ENCODE results near the gene HRG.
"Not testable (repeated sequence)": the region's sequence is repeated elsewhere in the genome, so short reads cannot be mapped to it uniquely, and the experiment has no call there.

The HRG gene

DNA sequence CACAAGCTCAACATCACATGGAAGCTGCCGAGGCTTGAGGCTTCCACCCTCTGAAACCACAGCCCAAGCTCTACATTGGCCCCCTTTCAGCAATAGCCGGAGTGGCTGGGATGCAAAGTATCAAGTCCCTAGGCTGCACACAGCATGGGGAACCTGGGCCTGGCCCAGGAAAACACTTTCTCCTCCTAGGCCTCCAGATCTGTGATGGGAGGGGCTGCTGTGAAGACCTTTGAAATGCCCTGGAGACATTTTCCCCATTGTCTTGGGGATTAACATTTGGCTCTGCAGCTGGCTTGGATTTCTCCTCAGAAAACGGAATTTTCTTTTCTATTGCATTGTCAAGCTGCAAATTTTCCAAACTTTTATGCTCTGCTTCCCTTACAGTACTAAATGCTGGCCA lies 18.2 kb downstream of the HRG start:
- no peak for DNase-seq

DNA sequence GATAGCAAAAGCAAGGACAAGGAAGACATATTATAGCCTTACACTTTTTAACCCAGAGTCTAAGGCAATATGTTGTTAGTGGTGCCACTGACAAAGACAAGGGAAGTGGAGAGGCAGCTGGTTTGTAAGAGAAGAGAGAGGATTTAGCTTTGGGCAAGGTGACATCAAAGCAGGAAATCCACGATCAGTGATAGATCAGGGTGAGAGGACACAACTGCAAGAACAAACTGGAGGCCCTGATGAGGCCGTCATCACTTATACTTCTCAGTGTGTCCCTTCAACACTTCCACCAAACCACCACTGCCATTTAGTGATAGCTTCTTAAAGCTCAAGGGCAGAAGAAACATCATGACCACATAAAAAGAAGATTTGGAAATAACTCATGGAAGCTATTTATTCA lies 20.7 kb downstream of the HRG start:
- not testable (repeated sequence) for DNase-seq

DNA sequence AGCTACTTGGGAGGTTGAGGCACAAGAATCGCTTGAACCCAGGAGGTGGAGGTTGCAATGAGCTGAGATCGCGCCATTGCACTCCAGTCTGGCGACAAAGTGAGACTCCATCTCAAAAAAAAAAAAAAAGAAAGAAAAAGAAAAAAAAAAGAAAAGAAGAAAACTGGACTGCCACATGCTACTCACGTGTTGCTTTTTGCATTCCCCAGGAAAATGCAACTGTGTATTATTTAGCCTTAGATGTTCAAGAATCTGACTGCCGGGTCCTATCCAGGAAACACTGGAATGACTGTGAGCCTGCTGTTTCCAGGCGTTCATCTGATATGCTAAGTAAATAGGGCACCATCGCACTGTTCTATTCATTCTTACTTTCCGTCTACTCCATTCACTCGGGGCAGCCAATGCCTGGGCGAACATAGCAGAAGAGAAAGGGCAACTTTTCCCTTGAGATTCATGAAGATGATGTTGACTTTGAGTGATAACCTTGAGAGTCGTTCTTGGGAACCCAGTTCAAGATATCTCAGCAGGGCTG lies 21.4 kb downstream of the HRG start:
- DNase-seq = no peak

DNA sequence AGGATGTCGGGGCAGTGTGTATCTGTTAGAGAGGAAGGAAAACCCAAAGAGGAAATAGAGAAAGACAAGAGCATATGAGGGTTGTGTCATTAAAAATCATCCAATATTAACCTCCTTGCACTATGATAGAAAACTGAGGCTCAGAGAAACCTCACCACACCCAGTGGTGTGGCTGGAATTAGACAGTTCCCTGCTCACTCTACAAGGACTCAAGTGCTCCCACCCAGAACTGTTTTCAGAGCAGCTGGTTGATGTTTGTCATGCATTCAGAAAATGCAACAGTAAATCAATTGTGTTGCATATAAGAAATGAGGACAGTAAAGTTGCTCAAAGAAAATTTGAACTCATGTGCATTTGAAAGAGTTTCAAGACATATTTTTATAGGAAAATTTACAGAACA lies 24.5 kb downstream of the HRG start:
- DNase-seq = not testable (repeated sequence)

GRCh38 chr3:186691676-186692075 lies 25.9 kb downstream of the HRG start:
- no peak for DNase-seq

GRCh38 chr3:186693843-186694242 lies 28.0 kb downstream of the HRG start:
- DNase-seq = no peak

GRCh38 chr3:186694288-186695032 lies 28.6 kb downstream of the HRG start:
- no peak for DNase-seq

- DNase-seq = no peak
Observed at GRCh38 chr3:186696522-186696921, 30.7 kb downstream of the HRG start.

- DNase-seq = no peak
Observed at GRCh38 chr3:186697510-186697909, 31.7 kb downstream of the HRG start.

GRCh38 chr3:186700267-186700666 lies 34.5 kb downstream of the HRG start:
- DNase-seq = no peak

GRCh38 chr3:186702451-186702850 lies 36.6 kb downstream of the HRG start:
- DNase-seq = not testable (repeated sequence)

GRCh38 chr3:186705882-186706780 lies 40.3 kb downstream of the HRG start:
- no peak for DNase-seq

GRCh38 chr3:186708983-186709679 lies 43.3 kb downstream of the HRG start:
- DNase-seq = no peak

GRCh38 chr3:186710694-186711093 lies 44.9 kb downstream of the HRG start:
- not testable (repeated sequence) for DNase-seq

- DNase-seq = no peak
Observed at GRCh38 chr3:186713499-186713898, 47.7 kb downstream of the HRG start.

- DNase-seq = no peak
Observed at GRCh38 chr3:186717039-186717457, 51.2 kb downstream of the HRG start, which contains the start of gene KNG1. Gene KNG1 (plus strand): TSS chr3:186717359. CDS start chr3:186717543, 184 bp downstream.

DNA sequence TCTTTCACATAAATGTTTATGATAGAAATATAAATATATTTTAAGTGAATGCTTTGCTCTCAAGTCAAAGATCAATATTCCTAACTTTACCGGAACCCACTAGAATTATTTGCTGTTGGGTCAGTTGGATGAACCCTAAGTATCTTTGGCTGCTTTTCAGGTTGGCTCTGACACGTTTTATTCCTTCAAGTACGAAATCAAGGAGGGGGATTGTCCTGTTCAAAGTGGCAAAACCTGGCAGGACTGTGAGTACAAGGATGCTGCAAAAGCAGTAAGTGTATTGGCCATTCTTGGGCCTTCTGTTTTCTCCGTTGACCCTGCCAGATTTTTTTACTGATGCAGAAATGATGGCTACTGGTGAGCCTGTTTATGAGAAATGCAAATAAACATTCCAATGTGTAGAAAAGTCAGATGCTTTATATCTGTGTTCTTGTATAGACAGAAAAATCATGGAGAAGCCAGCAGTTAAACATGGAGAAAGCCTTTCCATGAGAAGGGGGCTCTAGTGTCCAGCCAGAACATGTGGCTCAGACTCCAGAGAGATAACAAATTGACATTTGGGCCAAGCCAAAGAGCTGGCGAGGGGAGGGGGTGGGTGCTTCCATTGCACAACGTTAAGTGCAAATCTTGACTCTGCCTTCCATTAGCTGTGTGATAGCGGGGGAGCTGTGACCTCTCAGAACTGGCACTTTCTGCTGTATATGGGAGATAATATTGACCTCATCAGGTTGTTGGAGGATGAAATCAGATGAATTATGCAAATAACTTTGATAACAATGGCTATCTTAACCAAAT lies 54.3 kb downstream of the HRG start:
- no peak for DNase-seq

- DNase-seq = no peak
Observed at GRCh38 chr3:186722457-186722856, 56.6 kb downstream of the HRG start.

DNA sequence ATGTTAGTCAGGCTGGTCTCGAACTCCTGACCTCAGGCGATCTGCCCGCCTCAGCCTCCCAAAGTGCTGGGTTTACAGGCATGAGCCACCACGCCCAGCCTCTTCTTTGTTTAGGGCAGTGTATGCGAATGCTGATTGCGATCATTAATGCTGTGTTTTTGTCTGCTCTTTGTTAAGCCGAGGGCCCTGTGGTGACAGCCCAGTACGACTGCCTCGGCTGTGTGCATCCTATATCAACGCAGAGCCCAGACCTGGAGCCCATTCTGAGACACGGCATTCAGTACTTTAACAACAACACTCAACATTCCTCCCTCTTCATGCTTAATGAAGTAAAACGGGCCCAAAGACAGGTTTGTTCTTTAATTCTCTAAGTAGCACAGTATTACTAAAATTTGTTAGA lies 59.1 kb downstream of the HRG start:
- no peak for DNase-seq
